HepG2 (cell line): ENCODE results near the gene NISCH. TPM values are rescaled to one million over a fixed set of nuclear protein-coding genes. Genes with fewer than 3 reads are reported as not detected.

ENCODE experiments used
- ARNTL ChIP-seq: sonication (generic); formaldehyde crosslinking; IDR thresholded peaks from 2 replicates; pipeline ENCODE4 v1.4.0; 2020; ENCODE audit warnings: mild to moderate bottlenecking, missing genetic modification reagents
- GABPA ChIP-seq, 2 experiments: IDR thresholded peaks; 2 replicates each; pipeline ENCODE4 v1.6.1; 2011 to 2016; ENCODE audit warnings: low read depth in 2 of 2, low read length in 1 of 2, missing biosample characterization in 1 of 2, missing genetic modification characterization in 1 of 2
- GATAD1 ChIP-seq: IDR thresholded peaks from 2 replicates; pipeline ENCODE4 v1.6.1; 2016; ENCODE audit warnings: missing genetic modification reagents, missing compliant biosample characterization
- GATAD2A ChIP-seq: IDR thresholded peaks from 2 replicates; pipeline ENCODE4 v1.6.1; 2016
- HNF4G ChIP-seq, 2 experiments: sonication (generic) in 1 of 2; formaldehyde crosslinking in 1 of 2; IDR thresholded peaks; 2 replicates each; pipeline versions ENCODE4 v1.4.0 to v1.6.1; 2011 to 2020; ENCODE audit warnings: borderline replicate concordance in 2 of 2, low read depth in 2 of 2, mild to moderate bottlenecking in 2 of 2, low read length in 1 of 2, missing genetic modification reagents in 1 of 2, moderate library complexity in 1 of 2
- JUNB ChIP-seq: sonication (generic); formaldehyde crosslinking; IDR thresholded peaks from 2 replicates; pipeline ENCODE4 v1.8.0; 2022; ENCODE audit warnings: missing genetic modification reagents, mild to moderate bottlenecking, borderline replicate concordance
- KDM4B ChIP-seq: sonication (generic); formaldehyde crosslinking; IDR thresholded peaks from 2 replicates; pipeline ENCODE4 v1.4.0; 2020; ENCODE audit warnings: missing genetic modification reagents
- KDM6A ChIP-seq: IDR thresholded peaks from 2 replicates; pipeline ENCODE4 v1.6.1; 2016; ENCODE audit warnings: low read depth
- MAFF ChIP-seq: IDR thresholded peaks from 2 replicates; pipeline ENCODE4 v1.6.1; 2011; ENCODE audit warnings: low read depth, low read length, improper control_type of control experiment
- MZF1 ChIP-seq: sonication (generic); formaldehyde crosslinking; IDR thresholded peaks from 2 replicates; pipeline ENCODE4 v1.8.1; 2023; ENCODE audit warnings: mild to moderate bottlenecking, missing genetic modification reagents, borderline replicate concordance
- NFIC ChIP-seq: IDR thresholded peaks from 2 replicates; pipeline ENCODE4 v1.6.1; 2012; ENCODE audit warnings: mild to moderate bottlenecking, low read length, inconsistent platforms
- NRL ChIP-seq: sonication (generic); formaldehyde crosslinking; IDR thresholded peaks from 2 replicates; pipeline ENCODE4 v1.5.0; 2020; ENCODE audit warnings: missing genetic modification reagents, mild to moderate bottlenecking, moderate library complexity, borderline replicate concordance
- POLR2A ChIP-seq, 2 experiments: IDR thresholded peaks; 2 replicates each; pipeline ENCODE4 v1.6.1; 2011; ENCODE audit warnings: low read depth in 2 of 2, low read length in 2 of 2, mild to moderate bottlenecking in 1 of 2, moderate library complexity in 1 of 2; ENCODE audit not compliant: insufficient read depth in 1 of 2
- TAF15 ChIP-seq: fragments of 200-400 bp; formaldehyde crosslinking; IDR thresholded peaks from one replicate; pipeline ENCODE4 v1.6.1; 2018; ENCODE audit warnings: mild to moderate bottlenecking, low read depth, low read length; ENCODE audit not compliant: poor library complexity, severe bottlenecking
- ZBTB25 ChIP-seq: IDR thresholded peaks from 2 replicates; pipeline ENCODE4 v1.6.1; 2018; ENCODE audit warnings: missing genetic modification reagents
- ZC3H13 ChIP-seq: sonication (generic); formaldehyde crosslinking; IDR thresholded peaks from 2 replicates; pipeline ENCODE4 v1.8.1; 2023; ENCODE audit warnings: mild to moderate bottlenecking, missing genetic modification reagents, moderate library complexity
- ZFP36L1 ChIP-seq: sonication (generic); formaldehyde crosslinking; IDR thresholded peaks from 2 replicates; pipeline ENCODE4 v1.8.0; 2022; ENCODE audit warnings: mild to moderate bottlenecking, missing genetic modification reagents, moderate library complexity
- ZNF230 ChIP-seq: sonication (generic); formaldehyde crosslinking; IDR thresholded peaks from 2 replicates; pipeline ENCODE4 v1.4.0; 2020; ENCODE audit warnings: mild to moderate bottlenecking, missing genetic modification reagents
- ZNF274 ChIP-seq: sonication (generic); formaldehyde crosslinking; IDR thresholded peaks from 2 replicates; pipeline ENCODE4 v1.5.1; 2020; ENCODE audit warnings: mild to moderate bottlenecking, missing genetic modification reagents
- ZNF549 ChIP-seq: sonication (generic); formaldehyde crosslinking; IDR thresholded peaks from 2 replicates; pipeline ENCODE4 v1.5.0; 2020; ENCODE audit warnings: missing genetic modification reagents
- ZNF629 ChIP-seq: sonication (generic); formaldehyde crosslinking; conservative IDR thresholded peaks from 2 replicates; pipeline ENCODE4 v1.5.0; 2020; ENCODE audit warnings: missing genetic modification reagents
- ZSCAN12 ChIP-seq: sonication (generic); formaldehyde crosslinking; IDR thresholded peaks from 2 replicates; pipeline ENCODE4 v1.9.0; 2021; ENCODE audit warnings: mild to moderate bottlenecking, missing genetic modification reagents
- polyA plus RNA-seq, 8 experiments: library from polyadenylated mRNA; depleted of rRNA in 3 of 8; stranded (reverse) in 7 of 8; unstranded in 1 of 8; fragments of >200 nt; fragmentation: Illumina TruSeq in 4 of 8; extraction: Trizol in 4 of 8; gene quantifications; 2 replicates each; pipeline versions ENCODE4 v1.2.1 to v1.2.3, GENCODE V29; 2011 to 2016; ENCODE audit warnings: low read depth in 4 of 8, missing spikeins in 1 of 8, mixed read lengths in 1 of 8; ENCODE audit not compliant: insufficient read depth in 1 of 8
- total RNA-seq, 5 experiments: library from RNA; depleted of rRNA; stranded (reverse); fragments of >200 nt; fragmentation: Illumina TruSeq; extraction: Trizol; gene quantifications; 2 replicates each; pipeline ENCODE4 v1.2.3, GENCODE V29; 2016; ENCODE audit warnings: low read depth in 1 of 5
- TF ChIP-seq, protein P1 (sequence below): IDR thresholded peaks from 2 replicates; pipeline ENCODE4 v1.4.0; 2020; ENCODE audit warnings: mild to moderate bottlenecking, missing genetic modification reagents
- TF ChIP-seq, protein P2 (sequence below): IDR thresholded peaks from 2 replicates; pipeline ENCODE4 v1.6.1; 2018; ENCODE audit warnings: missing genetic modification reagents, mild to moderate bottlenecking, missing compliant biosample characterization

The NISCH gene
- total and polyA plus RNA-seq, 2 of the 13 experiments (the other 11 are each of a cell fraction or from before 2014, with no cell fraction given), result 27.0 to 47.6 TPM

- TF ChIP-seq ZSCAN12 (CRISPR knock-in tag) (0 out of 2 replicates have a peak, but pooled peaks have one; percentile 66), ARNTL (peak; percentile 79), ZFP36L1 (CRISPR knock-in tag) (peak; percentile 13; the same call in 1 of the 2 replicates), KDM4B (CRISPR knock-in tag) (no peak), NFIC (no peak), ZC3H13 (CRISPR knock-in tag) (peak; percentile 97), ZNF230 (CRISPR knock-in tag) (peak; percentile 74), MAFF (no peak), GATAD1 (CRISPR knock-in tag) (peak; percentile 83), ZNF549 (CRISPR knock-in tag) (no peak), MZF1 (CRISPR knock-in tag) (no peak), TAF15 (no peak), HNF4G (IDR thresholded peaks at IDR 0.05; ENCODE audit: borderline replicate concordance, low read depth, low read length) (no peak), HNF4G (CRISPR knock-in tag; IDR thresholded peaks at IDR 0.05; ENCODE audit: borderline replicate concordance, low read depth) (no peak), KDM6A (CRISPR knock-in tag) (no peak), GABPA (IDR thresholded peaks at IDR 0.05; ENCODE audit: low read depth, low read length) (no peak), GABPA (CRISPR knock-in tag; IDR thresholded peaks at IDR 0.05; ENCODE audit: low read depth) (peak; percentile 78), NRL (CRISPR knock-in tag) (peak; percentile 88), GATAD2A (CRISPR knock-in tag) (no peak), ZNF274 (CRISPR knock-in tag) (peak; percentile 95), ZBTB25 (peak; percentile 62; the same call in 1 of the 2 replicates), POLR2A (IDR thresholded peaks at IDR 0.05; ENCODE audit: insufficient read depth in 1 of 2, low read depth in 2 of 2, low read length in 2 of 2) (peak in 1 of 2 experiments; percentile 94; a peak in 2 of 4 replicates), JUNB (CRISPR knock-in tag) (no peak), ZNF629 (CRISPR knock-in tag) (no peak)
- TF ChIP-seq, protein P1, sequence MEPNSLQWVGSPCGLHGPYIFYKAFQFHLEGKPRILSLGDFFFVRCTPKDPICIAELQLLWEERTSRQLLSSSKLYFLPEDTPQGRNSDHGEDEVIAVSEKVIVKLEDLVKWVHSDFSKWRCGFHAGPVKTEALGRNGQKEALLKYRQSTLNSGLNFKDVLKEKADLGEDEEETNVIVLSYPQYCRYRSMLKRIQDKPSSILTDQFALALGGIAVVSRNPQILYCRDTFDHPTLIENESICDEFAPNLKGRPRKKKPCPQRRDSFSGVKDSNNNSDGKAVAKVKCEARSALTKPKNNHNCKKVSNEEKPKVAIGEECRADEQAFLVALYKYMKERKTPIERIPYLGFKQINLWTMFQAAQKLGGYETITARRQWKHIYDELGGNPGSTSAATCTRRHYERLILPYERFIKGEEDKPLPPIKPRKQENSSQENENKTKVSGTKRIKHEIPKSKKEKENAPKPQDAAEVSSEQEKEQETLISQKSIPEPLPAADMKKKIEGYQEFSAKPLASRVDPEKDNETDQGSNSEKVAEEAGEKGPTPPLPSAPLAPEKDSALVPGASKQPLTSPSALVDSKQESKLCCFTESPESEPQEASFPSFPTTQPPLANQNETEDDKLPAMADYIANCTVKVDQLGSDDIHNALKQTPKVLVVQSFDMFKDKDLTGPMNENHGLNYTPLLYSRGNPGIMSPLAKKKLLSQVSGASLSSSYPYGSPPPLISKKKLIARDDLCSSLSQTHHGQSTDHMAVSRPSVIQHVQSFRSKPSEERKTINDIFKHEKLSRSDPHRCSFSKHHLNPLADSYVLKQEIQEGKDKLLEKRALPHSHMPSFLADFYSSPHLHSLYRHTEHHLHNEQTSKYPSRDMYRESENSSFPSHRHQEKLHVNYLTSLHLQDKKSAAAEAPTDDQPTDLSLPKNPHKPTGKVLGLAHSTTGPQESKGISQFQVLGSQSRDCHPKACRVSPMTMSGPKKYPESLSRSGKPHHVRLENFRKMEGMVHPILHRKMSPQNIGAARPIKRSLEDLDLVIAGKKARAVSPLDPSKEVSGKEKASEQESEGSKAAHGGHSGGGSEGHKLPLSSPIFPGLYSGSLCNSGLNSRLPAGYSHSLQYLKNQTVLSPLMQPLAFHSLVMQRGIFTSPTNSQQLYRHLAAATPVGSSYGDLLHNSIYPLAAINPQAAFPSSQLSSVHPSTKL (CRISPR knock-in tag), result peak; percentile 62
- TF ChIP-seq, protein P2, sequence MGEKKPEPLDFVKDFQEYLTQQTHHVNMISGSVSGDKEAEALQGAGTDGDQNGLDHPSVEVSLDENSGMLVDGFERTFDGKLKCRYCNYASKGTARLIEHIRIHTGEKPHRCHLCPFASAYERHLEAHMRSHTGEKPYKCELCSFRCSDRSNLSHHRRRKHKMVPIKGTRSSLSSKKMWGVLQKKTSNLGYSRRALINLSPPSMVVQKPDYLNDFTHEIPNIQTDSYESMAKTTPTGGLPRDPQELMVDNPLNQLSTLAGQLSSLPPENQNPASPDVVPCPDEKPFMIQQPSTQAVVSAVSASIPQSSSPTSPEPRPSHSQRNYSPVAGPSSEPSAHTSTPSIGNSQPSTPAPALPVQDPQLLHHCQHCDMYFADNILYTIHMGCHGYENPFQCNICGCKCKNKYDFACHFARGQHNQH (CRISPR knock-in tag), result peak; percentile 36; the same call in 1 of the 2 replicates
Observed at GRCh38 chr3:52536369-52537164, 81.2 kb downstream of the NISCH start, which contains the start of gene UQCC5 (continued).
